HAP-1 (cell line): Measurements from ENCODE around the gene HPS6.
"Not testable (repeated sequence)": the region's sequence is repeated elsewhere in the genome, so short reads cannot be mapped to it uniquely, and the experiment has no call there.

Source experiments
- DNase-seq, 2 experiments: peaks; one replicate each; pipeline ENCODE4 v3.0.0-alpha.2; 2016 to 2020; ENCODE audit warnings: low spot score in 2 of 2
- H3K27me3 ChIP-seq: fragments of 250-450 bp; sonication (Bioruptor Pico); 2 replicates; pipeline ENCODE4 v1.5.1; 2020; ENCODE audit warnings: low read depth, mild to moderate bottlenecking, moderate library complexity
- H3K36me3 ChIP-seq: fragments of 250-450 bp; sonication (Bioruptor Pico); replicated peaks from 2 replicates; pipeline ENCODE4 v1.5.1; 2020; ENCODE audit warnings: mild to moderate bottlenecking
- H3K4me1 ChIP-seq: fragments of 250-450 bp; sonication (Bioruptor Pico); 2 replicates; pipeline ENCODE4 v1.5.1; 2020; ENCODE audit warnings: mild to moderate bottlenecking
- H3K4me3 ChIP-seq: fragments of 250-450 bp; sonication (Bioruptor Pico); 2 replicates; pipeline ENCODE4 v1.5.1; 2020; ENCODE audit warnings: mild to moderate bottlenecking, moderate library complexity
- H3K9me3 ChIP-seq: fragments of 250-450 bp; sonication (Bioruptor Pico); 2 replicates; pipeline ENCODE4 v1.5.1; 2020; ENCODE audit warnings: mild to moderate bottlenecking, moderate library complexity
- in situ Hi-C: fragments of 300-500 bp; cut with MboI; formaldehyde crosslinking; loops from 3 replicates; pipeline ENCODE4 v1.14.3; 2020; ENCODE audit warnings: low sequenced_read_pairs, inconsistent platforms, mixed read lengths

The HPS6 gene

GRCh38 chr10:102064868-102065560, at the start of gene HPS6:
TSS of gene HPS6 (plus strand) at chr10:102065349. CDS start at chr10:102065475, 126 bp downstream.
- peak; percentile 81 to 94 for DNase-seq
- Histone ChIP-seq H3K9me3 (no peaks in the 10 kb centered on the region), H3K27me3 (no peaks in the 10 kb centered on the region), H3K4me1 (peaks cover 3% of the 10 kb centered on the region), H3K4me3 (peak within 1 kb of the TSS; percentile 55), H3K36me3 (peaks cover 20% of the 10 kb centered on the region)
- in situ Hi-C loops, result no loop called here

GRCh38 chr10:102016416-102016815, 48.7 kb upstream of the HPS6 start:
- Histone ChIP-seq H3K4me3 (no peak overlapping the region), H3K27me3 (no peaks in the 10 kb centered on the region), H3K36me3 (peaks cover 14% of the 10 kb centered on the region), H3K9me3 (no peaks in the 10 kb centered on the region), H3K4me1 (no peaks in the 10 kb centered on the region)
- no peak for DNase-seq
- in situ Hi-C loops, result loop anchor here (25.0 kb wide), 1 partner anchor 404 kb away; no protein-coding TSS in a partner anchor

- in situ Hi-C loops, result loop anchor here (25.0 kb wide), 1 partner anchor 405 kb away; no protein-coding TSS in a partner anchor
- Histone ChIP-seq H3K36me3 (peaks cover 14% of the 10 kb centered on the region), H3K4me3 (no peak overlapping the region), H3K4me1 (no peaks in the 10 kb centered on the region), H3K27me3 (no peaks in the 10 kb centered on the region), H3K9me3 (no peaks in the 10 kb centered on the region)
- DNase-seq, result no peak
Observed at GRCh38 chr10:102017295-102017694, 47.9 kb upstream of the HPS6 start.

- in situ Hi-C loops, result loop anchor here (25.0 kb wide), 1 partner anchor 409 kb away; no protein-coding TSS in a partner anchor
- no peaks in the 10 kb centered on the region for H3K27me3 ChIP-seq
Observed at GRCh38 chr10:102020938-102021337, 44.2 kb upstream of the HPS6 start.

GRCh38 chr10:102024799-102025198, 40.4 kb upstream of the HPS6 start:
- H3K4me3 ChIP-seq, result no peak overlapping the region
- no peaks in the 10 kb centered on the region for H3K4me1 ChIP-seq
- in situ Hi-C loops, result loop anchor here (25.0 kb wide), 1 partner anchor 412 kb away; no protein-coding TSS in a partner anchor
- H3K27me3 ChIP-seq, result no peaks in the 10 kb centered on the region
- peaks cover 40% of the 10 kb centered on the region for H3K36me3 ChIP-seq
- no peak for DNase-seq
- H3K9me3 ChIP-seq, result no peaks in the 10 kb centered on the region

More at GRCh38 chr10:102020938-102021337, 44.2 kb upstream of the HPS6 start:
- no peaks in the 10 kb centered on the region for H3K9me3 ChIP-seq
- H3K36me3 ChIP-seq, result peaks cover 29% of the 10 kb centered on the region
- DNase-seq, result no peak
- H3K4me1 ChIP-seq, result no peaks in the 10 kb centered on the region
- H3K4me3 ChIP-seq, result no peak overlapping the region

- Histone ChIP-seq H3K27me3 (no peaks in the 10 kb centered on the region), H3K4me3 (no peak overlapping the region), H3K9me3 (no peaks in the 10 kb centered on the region), H3K36me3 (peaks cover 51% of the 10 kb centered on the region), H3K4me1 (no peaks in the 10 kb centered on the region)
- in situ Hi-C loops, result no loop called here
- DNase-seq, result no peak
Observed at GRCh38 chr10:102027261-102027660, 37.9 kb upstream of the HPS6 start.

- Histone ChIP-seq H3K27me3 (no peaks in the 10 kb centered on the region), H3K4me1 (no peaks in the 10 kb centered on the region), H3K36me3 (peaks cover 30% of the 10 kb centered on the region), H3K4me3 (no peak overlapping the region), H3K9me3 (no peaks in the 10 kb centered on the region)
- in situ Hi-C loops, result no loop called here
- no peak for DNase-seq
Observed at GRCh38 chr10:102033787-102034186, 31.4 kb upstream of the HPS6 start.

GRCh38 chr10:102035807-102036206, 29.3 kb upstream of the HPS6 start:
- H3K4me3 ChIP-seq, H3K27me3 ChIP-seq, H3K4me1 ChIP-seq, H3K9me3 ChIP-seq, DNase-seq, in situ Hi-C loops: not testable (repeated sequence)
- peaks cover 31% of the 10 kb centered on the region for H3K36me3 ChIP-seq

GRCh38 chr10:102038410-102038809, 26.7 kb upstream of the HPS6 start:
- no peak for DNase-seq
- in situ Hi-C loops, result no loop called here
- no peaks in the 10 kb centered on the region; the same call in 1 of the 2 replicates for H3K4me1 ChIP-seq
- H3K27me3 ChIP-seq, result no peaks in the 10 kb centered on the region
- H3K9me3 ChIP-seq, result no peaks in the 10 kb centered on the region
- no peak overlapping the region for H3K4me3 ChIP-seq
- H3K36me3 ChIP-seq, result peaks cover 14% of the 10 kb centered on the region

- no peak for DNase-seq
- in situ Hi-C loops, result no loop called here
- Histone ChIP-seq H3K4me1 (no peaks in the 10 kb centered on the region; the same call in 1 of the 2 replicates), H3K36me3 (peaks cover 14% of the 10 kb centered on the region), H3K27me3 (no peaks in the 10 kb centered on the region), H3K4me3 (no peak overlapping the region), H3K9me3 (no peaks in the 10 kb centered on the region)
Observed at GRCh38 chr10:102040305-102041050, 24.7 kb upstream of the HPS6 start.

GRCh38 chr10:102045292-102045691, 19.9 kb upstream of the HPS6 start:
- Histone ChIP-seq H3K27me3 (no peaks in the 10 kb centered on the region), H3K4me1 (no peaks in the 10 kb centered on the region; the same call in 1 of the 2 replicates), H3K4me3 (no peak overlapping the region), H3K36me3 (no peaks in the 10 kb centered on the region; the same call in 1 of the 2 replicates), H3K9me3 (no peaks in the 10 kb centered on the region)
- in situ Hi-C loops, result no loop called here
- no peak for DNase-seq

GRCh38 chr10:102046095-102046494, 19.1 kb upstream of the HPS6 start:
- Histone ChIP-seq H3K36me3 (no peaks in the 10 kb centered on the region; the same call in 1 of the 2 replicates), H3K27me3 (no peaks in the 10 kb centered on the region), H3K4me1 (no peaks in the 10 kb centered on the region; the same call in 1 of the 2 replicates), H3K4me3 (no peak overlapping the region), H3K9me3 (no peaks in the 10 kb centered on the region)
- in situ Hi-C loops, result no loop called here
- DNase-seq, result no peak

GRCh38 chr10:102054881-102055646, 10.1 kb upstream of the HPS6 start:
- H3K36me3 ChIP-seq, H3K27me3 ChIP-seq, DNase-seq, H3K4me1 ChIP-seq, in situ Hi-C loops, H3K9me3 ChIP-seq: not testable (repeated sequence)
- H3K4me3 ChIP-seq, result peak overlapping the region; percentile 72
